Activated T-cell treated with anti-CD3 and anti-CD28 coated beads for 24 hours (primary cell): ENCODE measurements around the gene ABCA2.
"Not testable (repeated sequence)": the region's sequence is repeated elsewhere in the genome, so short reads cannot be mapped to it uniquely, and the experiment has no call there.

ENCODE experiments used
- DNase-seq: peaks from one replicate; pipeline ENCODE4 v3.0.0-alpha.2; 2020; ENCODE audit warnings: low read depth

ABCA2 gene

DNA sequence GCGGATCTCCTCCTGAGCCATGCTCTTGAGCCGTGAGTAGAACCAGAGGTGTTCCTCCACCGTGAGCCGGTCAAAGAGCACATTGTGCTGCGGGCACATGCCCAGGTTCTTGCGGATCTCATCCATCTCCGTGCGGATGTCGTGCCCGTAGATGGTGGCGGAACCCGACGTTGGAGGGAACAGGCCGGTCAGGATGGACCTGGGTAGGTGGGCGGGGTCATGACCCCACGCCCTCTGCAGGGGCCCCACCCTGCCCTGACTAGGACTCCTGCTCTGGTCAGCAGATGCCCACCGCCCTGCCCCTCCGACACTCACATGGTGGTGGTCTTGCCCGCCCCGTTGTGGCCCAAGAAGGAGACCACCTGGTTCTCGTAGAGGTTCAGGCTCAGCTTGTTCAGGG is 12.1 kb downstream of the ABCA2 start:
- DNase-seq, result no peak

GRCh38 chr9:137015540-137015930 is 12.5 kb downstream of the ABCA2 start:
- DNase-seq, result no peak

GRCh38 chr9:137014776-137015539 is 13.1 kb downstream of the ABCA2 start:
- DNase-seq, result no peak

DNA sequence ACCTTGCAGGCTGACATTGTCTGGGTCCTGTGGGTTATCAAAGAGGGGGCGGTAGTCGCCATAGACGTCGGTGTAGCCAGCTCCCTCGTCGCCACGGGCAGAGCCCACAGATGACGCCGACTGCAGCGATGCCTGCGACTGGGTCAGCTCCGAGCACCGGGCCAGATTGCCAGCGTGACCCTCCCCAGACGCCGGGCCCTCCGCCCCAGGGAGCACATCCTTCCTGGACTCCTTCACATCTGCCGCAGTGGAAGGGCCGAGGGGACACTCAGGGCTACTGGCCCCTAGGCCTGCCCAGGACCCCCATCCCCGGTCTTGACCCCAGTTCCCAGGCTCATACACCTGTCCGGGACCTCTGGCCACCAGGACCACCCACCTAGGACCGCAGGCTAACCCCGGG is 13.9 kb downstream of the ABCA2 start:
- no peak for DNase-seq

GRCh38 chr9:137013571-137013940 is 14.5 kb downstream of the ABCA2 start:
- no peak for DNase-seq

DNA sequence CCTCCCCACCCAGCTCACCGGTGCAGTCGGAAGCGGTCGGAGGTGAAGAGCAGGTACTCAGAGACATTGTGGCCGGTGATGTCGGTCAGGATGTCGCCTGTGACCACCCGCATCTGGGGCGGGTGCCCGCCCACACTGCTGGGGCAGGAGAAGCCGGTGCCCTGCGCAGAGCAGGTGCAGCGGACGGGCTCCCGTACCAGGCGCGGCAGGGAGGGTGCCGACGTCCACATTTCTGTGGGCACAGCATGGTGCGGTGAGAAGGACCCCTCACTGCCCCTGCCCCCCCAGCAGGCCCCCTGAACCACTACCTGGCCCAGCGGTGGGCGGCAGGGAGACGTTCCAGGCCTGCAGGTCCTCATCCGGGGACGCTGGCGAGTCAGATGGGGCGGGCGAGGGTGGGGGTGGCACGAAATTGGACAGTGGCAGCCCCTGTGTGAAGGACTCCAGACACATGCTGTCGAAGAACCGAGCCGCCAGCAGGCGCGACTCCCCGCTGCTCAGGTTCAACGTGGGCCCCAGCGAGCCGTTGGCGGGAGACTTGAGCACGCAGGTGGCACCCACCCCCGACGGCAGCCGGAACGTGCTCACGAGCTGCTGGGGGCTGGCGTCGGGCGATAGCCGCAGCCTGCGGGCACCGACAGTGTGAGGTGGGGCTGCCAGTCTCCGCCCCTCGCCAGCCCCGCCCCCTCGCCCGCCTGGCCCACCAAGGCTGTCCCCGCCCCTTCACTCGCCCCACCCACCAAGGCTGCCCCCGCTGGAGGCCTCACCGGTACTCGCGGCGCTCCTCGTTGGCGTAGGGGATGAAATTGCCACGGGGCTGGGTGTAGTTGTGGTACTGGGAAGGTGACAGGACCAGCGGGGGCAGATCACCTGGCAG is 15.1 kb downstream of the ABCA2 start:
- no peak for DNase-seq

DNA sequence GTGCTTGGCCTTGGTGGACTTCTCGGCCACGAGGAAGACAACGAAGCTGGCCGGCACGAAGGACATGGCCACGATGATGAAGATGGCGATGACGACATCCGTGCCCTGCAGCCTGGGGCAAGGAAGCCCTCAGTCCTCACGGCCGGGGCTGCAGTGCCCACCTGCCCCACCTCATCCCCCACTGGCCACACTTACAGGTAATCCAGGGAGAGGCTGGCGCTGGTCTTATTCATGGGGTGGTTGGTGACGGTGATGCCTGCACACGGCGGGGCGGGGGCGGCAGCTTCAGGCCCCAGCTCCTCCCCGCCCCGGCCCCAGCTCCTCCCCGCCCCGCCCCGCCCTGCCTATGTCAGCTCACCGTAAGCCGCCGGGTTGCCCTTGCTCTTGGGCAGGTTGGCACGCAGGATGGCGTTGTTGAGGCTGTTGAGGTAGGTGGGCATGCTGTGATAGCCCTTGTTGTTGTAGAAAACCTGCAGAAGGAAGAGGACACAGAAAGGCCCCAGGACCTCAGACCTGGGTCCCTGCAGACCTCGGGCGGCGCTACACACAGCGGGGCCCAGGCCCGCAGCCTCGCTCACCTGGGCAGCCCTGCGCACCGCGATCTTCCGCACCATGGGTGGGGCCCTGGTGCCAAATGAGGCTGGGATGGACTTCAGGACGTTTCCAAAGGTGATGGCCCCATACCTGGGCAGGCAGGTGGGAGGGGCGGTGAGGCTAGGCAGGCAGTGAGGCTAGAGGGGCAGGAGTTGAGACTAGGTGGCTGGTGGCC is 15.9 kb downstream of the ABCA2 start:
- DNase-seq, result no peak

DNA sequence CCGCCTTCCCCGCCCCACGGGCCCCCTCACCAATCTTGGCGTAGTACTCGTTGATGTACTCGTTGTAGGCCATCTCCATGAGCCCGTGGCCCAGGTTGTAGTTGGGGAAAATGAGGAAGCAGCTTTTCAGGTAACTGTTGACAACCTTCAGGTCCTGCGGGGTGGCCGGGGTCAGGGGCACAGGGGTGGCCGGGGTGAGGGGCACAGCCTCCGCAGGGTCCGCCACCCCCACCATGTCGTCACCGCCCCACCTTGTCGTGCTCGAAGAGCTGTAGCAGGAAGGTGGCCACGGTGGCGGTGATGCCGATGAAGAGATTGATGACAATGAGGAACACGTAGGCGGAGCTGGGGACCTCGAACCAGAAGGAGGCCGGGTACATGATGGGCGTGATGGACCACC is 16.9 kb downstream of the ABCA2 start:
- no peak for DNase-seq

DNA sequence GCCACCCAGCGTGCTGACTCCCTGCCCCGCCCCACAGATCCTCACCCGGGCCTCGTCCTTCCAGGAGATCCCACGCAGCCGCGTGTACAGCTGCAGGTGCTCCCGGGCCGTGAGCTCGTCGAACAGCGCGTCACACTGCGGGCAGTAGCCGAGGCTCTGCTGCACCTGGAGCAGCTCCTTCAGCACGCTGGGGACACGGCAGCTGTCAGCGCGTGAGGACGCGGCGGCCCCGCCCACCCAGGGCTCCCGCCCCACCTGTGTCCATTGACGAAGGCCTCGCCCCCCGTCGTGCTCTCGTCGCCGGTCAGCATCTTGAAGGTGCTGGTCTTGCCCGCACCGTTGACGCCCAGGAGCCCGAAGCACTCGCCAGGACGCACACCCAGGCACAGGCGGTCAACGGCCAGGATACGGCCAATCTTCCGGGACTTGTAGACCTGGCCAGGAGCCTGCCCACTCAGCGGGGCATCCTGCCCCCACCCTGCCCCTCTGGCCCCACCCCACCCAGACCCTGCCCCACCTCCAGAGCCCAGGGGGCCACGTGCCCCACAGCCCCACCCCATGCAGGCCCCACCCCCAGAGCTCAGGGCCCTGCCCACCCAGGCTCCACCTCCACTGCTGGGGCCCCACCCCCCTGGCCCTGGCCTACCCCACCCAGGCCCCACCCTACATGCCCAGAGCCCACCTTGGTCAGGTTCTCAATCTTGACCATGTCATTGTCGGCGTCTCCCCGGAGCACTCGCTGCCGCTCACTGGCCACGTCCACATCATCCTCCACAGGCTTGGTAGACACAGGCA is 17.9 kb downstream of the ABCA2 start:
- DNase-seq, result no peak

DNA sequence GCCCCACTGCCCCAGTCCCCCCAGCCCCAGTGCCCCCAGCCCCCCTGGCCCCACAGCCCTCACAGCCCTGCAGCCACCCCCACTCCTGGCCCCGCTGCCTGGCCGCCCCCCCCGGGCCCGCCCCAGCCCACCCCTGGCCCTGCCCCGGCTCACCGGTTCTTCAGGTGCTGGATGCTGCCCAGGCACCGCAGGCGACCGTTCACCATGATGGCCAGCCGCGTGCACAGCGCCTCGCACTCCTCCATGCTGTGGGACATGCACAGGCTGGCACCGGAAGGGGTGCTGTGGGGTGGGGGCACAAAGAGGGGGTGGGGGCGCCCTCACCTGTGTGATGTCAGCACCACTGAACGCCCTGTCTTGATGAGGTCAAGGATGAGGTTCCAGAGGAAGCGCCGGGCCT is 18.8 kb downstream of the ABCA2 start:
- DNase-seq, result no peak

DNA sequence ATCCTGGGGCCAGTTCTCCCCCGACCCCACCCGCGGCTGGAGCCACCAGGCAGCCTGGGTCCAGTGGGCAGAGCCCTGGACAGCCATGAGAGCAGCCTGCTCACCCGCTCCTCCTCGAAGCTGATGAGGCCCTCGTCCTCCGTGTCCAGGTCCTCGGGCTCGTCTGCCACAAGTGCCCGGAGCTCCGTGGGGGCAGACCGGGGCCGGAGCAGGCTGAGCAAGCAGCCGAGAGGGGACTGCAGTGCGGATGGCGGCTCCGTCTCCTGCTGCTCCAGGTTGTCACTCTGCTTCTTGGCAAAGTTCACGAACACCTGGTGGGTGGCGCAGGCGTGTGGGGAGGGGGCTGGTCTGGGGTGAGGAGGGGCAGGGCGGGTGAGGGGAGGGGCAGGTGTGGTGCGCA is 19.7 kb downstream of the ABCA2 start:
- DNase-seq, result no peak

DNA sequence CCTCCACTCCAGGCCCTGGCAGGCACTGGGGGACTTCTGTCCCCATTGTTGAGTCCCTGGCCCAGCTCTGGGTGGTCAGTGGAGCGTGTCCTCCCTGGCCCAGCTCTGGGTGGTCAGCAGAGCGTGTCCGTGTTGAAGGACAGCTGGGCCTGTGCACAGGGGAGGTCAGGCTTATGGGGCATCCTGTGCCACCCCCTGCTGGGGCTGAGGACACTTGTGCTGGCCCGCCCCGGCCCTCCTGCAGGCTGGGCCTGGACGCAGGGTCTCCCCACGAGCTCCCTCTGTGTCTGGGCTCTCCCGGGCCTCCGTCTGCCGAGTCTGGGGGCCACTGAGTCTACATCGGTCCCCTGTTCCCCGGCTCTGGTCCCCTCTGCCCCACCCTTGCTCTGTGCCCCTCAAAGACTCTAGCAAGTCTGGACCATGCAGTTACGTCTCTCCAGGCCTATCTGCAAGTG is 20.2 kb downstream of the ABCA2 start:
- no peak for DNase-seq

- no peak for DNase-seq
Observed at GRCh38 chr9:137007108-137007815, 20.8 kb downstream of the ABCA2 start.

GRCh38 chr9:137006116-137007003 is 21.7 kb downstream of the ABCA2 start:
- DNase-seq, result no peak

DNA sequence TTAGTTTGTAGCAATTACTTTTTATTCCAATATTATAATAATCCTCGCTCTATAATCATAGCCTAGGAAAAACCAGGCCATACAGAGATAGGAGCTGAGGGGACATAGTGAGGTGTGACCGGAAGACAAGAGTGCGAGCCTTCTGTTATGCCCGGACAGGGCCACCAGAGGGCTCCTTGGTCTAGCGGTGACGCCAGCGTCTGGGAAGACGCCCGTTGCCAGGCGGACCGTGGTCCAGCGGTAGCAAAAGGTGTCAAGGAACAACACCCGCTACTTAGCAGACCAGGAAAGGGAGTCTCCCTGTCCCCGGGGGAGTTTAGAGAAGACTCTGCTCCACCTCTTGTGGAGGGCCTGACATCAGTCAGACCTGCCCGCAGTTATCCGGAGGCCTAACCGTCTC is 23.8 kb downstream of the ABCA2 start:
- not testable (repeated sequence) for DNase-seq

GRCh38 chr9:137002646-137003041 is 25.4 kb downstream of the ABCA2 start:
- DNase-seq, result no peak

- DNase-seq, result no peak
Observed at GRCh38 chr9:137001857-137002645, 26.0 kb downstream of the ABCA2 start.

- no peak for DNase-seq
Observed at GRCh38 chr9:137000177-137000930, 27.7 kb downstream of the ABCA2 start.

DNA sequence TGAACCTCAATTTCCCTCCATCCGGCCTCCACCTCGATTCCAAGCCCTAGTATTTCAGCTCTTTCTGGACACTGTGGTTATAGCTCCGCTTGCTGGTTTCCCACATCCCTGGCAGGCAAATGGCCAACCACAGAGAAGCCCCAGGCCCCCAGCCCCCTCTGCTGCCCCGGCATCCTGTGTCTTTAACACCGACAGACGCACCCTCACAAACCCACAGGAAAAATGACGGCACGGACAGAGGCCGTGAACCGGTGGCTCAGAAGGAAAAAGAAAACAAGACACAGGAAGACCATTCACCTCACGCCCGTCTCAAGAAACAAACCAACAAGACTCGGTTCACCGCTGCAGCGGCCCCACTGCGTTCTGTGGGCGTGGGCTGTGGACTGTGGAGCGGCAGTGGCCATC is 30.2 kb downstream of the ABCA2 start:
- DNase-seq, result no peak
